MG63 (cell line): Measurements from ENCODE around the gene CEBPA. TPM values are rescaled to one million over a fixed set of nuclear protein-coding genes. Genes with fewer than 3 reads are reported as not detected.

Experiments
- DNase-seq: peaks from one replicate; pipeline ENCODE4 v3.0.0-alpha.2; 2020
- H3K27me3 ChIP-seq: fragments of 250-450 bp; sonication (Bioruptor Pico); 2 replicates; pipeline ENCODE4 v1.5.1; 2020; ENCODE audit warnings: mild to moderate bottlenecking, moderate library complexity
- H3K36me3 ChIP-seq: fragments of 250-450 bp; sonication (Bioruptor Pico); 2 replicates; pipeline ENCODE4 v1.5.1; 2020; ENCODE audit warnings: mild to moderate bottlenecking, moderate library complexity
- H3K4me3 ChIP-seq: fragments of 250-450 bp; sonication (Bioruptor Pico); 2 replicates; pipeline ENCODE4 v1.5.1; 2020; ENCODE audit warnings: mild to moderate bottlenecking, moderate library complexity
- H3K9me3 ChIP-seq: fragments of 250-450 bp; sonication (Bioruptor Pico); 2 replicates; pipeline ENCODE4 v1.5.1; 2020; ENCODE audit warnings: mild to moderate bottlenecking, moderate library complexity
- total RNA-seq: library from RNA; depleted of rRNA; stranded (reverse); fragments of >200 nt; shearing (Covaris generic); gene quantifications from 2 replicates; pipeline ENCODE4 v1.2.3, GENCODE V29; 2014; ENCODE audit warnings: low replicate concordance

The CEBPA gene
- total RNA-seq, 1 experiment from 2014 or later = 4.5 TPM

GRCh38 chr19:33273065-33273736 is 29.1 kb downstream of the CEBPA start:
- no peaks in the 10 kb centered on the region for H3K27me3 ChIP-seq
- H3K9me3 ChIP-seq = no peaks in the 10 kb centered on the region
- H3K36me3 ChIP-seq = no peaks in the 10 kb centered on the region
- H3K4me3 ChIP-seq = no peak overlapping the region
- no peak for DNase-seq

- no peaks in the 10 kb centered on the region for H3K36me3 ChIP-seq
- no peaks in the 10 kb centered on the region for H3K9me3 ChIP-seq
- H3K4me3 ChIP-seq = no peak overlapping the region
- DNase-seq = no peak
- H3K27me3 ChIP-seq = no peaks in the 10 kb centered on the region
Observed at GRCh38 chr19:33271246-33272021, 30.9 kb downstream of the CEBPA start.

- no peak overlapping the region for H3K4me3 ChIP-seq
- no peaks in the 10 kb centered on the region for H3K27me3 ChIP-seq
- no peaks in the 10 kb centered on the region for H3K9me3 ChIP-seq
- H3K36me3 ChIP-seq = no peaks in the 10 kb centered on the region
- DNase-seq = no peak
Observed at GRCh38 chr19:33270769-33271168, 31.6 kb downstream of the CEBPA start.

- no peak for DNase-seq
- no peak overlapping the region for H3K4me3 ChIP-seq
- H3K27me3 ChIP-seq = no peaks in the 10 kb centered on the region
- H3K9me3 ChIP-seq = no peaks in the 10 kb centered on the region
- H3K36me3 ChIP-seq = no peaks in the 10 kb centered on the region
Observed at GRCh38 chr19:33269016-33269415, 33.3 kb downstream of the CEBPA start.

GRCh38 chr19:33268162-33268991 is 34.0 kb downstream of the CEBPA start:
- Histone ChIP-seq H3K36me3 (no peaks in the 10 kb centered on the region), H3K27me3 (no peaks in the 10 kb centered on the region), H3K4me3 (no peak overlapping the region), H3K9me3 (no peaks in the 10 kb centered on the region)
- no peak for DNase-seq

- no peak for DNase-seq
- Histone ChIP-seq H3K9me3 (no peaks in the 10 kb centered on the region), H3K27me3 (no peaks in the 10 kb centered on the region), H3K4me3 (no peak overlapping the region), H3K36me3 (no peaks in the 10 kb centered on the region)
Observed at GRCh38 chr19:33267706-33268105, 34.6 kb downstream of the CEBPA start.

DNA sequence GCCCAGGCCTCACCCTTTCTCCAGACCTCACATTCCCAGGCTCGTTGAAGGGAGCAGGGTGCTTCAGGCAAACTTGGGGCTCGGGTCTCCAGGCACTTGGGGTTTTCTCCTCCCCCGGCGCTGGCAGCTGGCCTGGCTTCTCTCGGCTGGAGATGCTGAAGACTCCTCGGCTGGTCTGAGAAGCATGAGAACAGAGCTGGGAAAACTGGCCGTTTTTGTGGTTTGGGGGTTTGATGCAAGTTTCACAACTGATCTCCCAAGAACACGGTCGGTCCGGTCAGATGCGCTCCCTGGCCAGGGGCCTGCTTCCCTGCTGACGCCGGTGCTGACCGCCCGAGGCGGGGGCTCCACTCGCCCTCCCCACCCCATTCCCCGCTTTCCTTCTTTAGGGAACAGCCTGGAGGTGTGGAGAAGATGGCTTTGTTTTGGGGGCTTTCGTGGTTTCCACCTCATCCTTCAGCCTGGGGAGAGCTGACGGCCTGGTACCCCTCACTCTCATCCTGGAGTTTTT is 35.3 kb downstream of the CEBPA start:
- Histone ChIP-seq H3K9me3 (no peaks in the 10 kb centered on the region), H3K4me3 (no peak overlapping the region), H3K36me3 (no peaks in the 10 kb centered on the region), H3K27me3 (no peaks in the 10 kb centered on the region)
- no peak for DNase-seq

DNA sequence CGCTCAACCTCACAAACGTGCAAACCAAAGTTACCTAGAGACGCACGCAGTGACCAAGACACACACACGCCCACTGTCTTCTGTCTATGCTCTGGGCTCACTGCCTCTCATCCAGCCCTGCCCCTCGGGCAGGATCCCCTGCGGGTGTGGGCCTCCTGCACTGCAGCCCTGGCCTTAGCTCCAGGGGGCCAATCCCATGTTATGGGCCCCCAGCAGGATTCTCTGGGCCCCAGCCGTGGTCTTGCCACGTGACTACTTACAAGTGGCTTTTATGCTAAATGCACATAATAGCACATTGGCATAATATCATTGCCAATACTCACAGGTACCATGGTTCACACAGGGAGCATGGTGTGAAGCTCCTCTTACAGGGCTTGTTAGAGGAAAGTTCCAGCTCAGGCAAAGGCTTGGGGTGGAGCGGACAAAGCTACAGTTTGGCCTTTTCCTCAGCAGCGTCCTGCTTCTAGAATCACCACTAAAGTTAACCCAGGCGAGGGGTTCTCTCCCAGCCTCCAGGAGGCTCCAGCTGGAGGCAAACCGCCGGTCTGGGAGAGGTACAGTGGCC is 37.4 kb downstream of the CEBPA start:
- no peaks in the 10 kb centered on the region for H3K9me3 ChIP-seq
- no peak for DNase-seq
- no peak overlapping the region for H3K4me3 ChIP-seq
- H3K36me3 ChIP-seq = no peaks in the 10 kb centered on the region
- no peaks in the 10 kb centered on the region for H3K27me3 ChIP-seq

DNA sequence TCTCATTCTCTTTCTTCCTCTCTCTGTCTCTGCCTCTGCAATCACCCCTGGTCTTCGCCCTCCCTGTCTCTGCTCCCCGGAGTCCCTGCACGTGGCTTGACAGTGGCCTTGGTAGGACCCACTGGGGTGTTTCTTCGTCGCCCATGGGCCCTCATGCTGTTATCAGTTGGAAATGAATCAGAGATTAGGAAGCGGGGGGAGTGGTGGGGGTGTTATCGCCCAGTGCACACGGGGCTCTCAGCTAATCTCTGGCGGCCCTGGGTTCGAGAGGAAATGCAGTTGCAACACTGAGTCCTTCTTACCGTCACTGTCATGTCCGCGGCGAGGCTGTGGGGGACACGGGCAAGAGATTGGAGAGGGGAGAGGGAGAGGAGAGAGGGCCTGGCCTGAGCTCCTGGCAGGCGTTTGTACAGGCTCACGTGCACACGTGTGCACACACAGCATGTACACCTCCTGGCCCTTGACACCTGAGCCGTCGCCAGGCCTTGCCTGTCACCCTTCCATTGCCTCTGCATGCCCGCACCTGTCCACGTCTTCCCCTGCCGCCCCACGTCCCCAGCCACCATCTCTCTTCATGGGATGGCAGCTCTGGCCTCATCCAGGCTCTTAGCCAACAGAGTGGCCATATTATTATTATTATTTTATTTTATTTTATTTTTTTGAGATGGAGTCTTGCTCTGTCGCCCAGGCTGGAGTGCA is 38.9 kb downstream of the CEBPA start:
- no peak for DNase-seq

GRCh38 chr19:33261511-33262189 is 40.7 kb downstream of the CEBPA start:
- H3K27me3 ChIP-seq = no peaks in the 10 kb centered on the region
- DNase-seq = no peak
- no peaks in the 10 kb centered on the region for H3K9me3 ChIP-seq
- H3K36me3 ChIP-seq = no peaks in the 10 kb centered on the region
- H3K4me3 ChIP-seq = no peak overlapping the region

More for the DNA sequence above, 38.9 kb downstream of the CEBPA start:
- Histone ChIP-seq H3K9me3 (no peaks in the 10 kb centered on the region), H3K27me3 (no peaks in the 10 kb centered on the region), H3K36me3 (no peaks in the 10 kb centered on the region), H3K4me3 (no peak overlapping the region)

DNA sequence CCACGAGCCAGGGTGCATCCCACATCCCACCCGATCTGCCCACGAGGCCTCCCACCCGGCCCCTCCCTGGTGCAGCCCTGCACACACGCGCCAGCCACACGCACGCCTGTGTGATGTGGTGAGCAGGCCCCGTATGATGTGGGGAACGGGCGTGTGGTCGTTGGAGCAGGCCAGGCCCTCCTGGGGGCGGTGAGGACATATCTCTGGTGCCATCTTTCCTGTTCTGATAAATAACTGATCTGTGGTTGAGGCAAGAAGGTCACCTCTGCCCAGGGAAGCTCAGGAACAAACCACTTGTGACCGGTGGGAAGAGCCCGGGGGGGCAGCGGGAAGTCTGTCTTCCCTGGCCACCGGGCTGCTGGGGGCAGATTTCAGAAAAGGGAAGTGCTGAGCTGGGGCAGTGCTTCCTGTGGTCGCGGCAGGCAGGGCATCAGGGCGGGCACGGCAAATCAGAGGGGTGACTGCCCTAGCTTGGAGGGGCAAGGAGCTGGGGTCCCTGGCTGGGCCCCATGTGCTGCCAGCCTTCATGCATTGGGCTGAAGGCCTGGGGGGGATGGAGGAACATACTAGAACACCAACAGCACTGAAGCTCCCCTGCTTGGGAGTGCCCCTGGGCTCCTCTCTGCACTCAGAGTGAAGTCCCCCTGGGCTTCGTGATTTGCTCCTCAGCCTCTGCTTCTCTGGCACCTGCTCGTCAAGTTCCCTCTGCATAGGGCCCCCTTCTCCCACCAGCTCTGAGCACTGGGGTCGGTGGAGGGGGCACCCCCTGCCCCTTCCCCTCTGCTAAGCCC is 41.5 kb downstream of the CEBPA start:
- Histone ChIP-seq H3K4me3 (no peak overlapping the region), H3K36me3 (no peaks in the 10 kb centered on the region), H3K27me3 (no peaks in the 10 kb centered on the region), H3K9me3 (no peaks in the 10 kb centered on the region)
- DNase-seq = no peak

GRCh38 chr19:33259539-33259938 is 42.8 kb downstream of the CEBPA start:
- Histone ChIP-seq H3K27me3 (no peaks in the 10 kb centered on the region), H3K9me3 (no peaks in the 10 kb centered on the region), H3K36me3 (no peaks in the 10 kb centered on the region), H3K4me3 (no peak overlapping the region)
- no peak for DNase-seq

DNA sequence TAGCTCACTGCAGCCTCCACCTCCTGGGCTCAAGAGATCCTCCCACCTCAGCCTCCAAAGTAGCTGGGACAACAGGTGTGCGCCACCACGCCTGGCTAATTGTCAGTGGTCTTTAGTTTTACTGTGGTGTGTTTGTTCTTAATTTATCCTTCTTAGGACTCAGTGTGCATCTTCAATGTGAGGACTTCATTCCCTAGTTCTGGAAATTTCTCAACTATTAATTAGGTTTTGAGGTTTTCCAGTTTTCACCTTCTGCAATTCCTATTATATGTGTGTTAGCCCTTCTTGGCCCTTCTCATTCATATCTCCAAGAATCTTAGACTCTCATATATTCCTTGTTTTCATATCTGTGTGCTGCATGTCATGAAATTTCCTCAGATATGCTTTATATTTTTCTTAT is 44.5 kb downstream of the CEBPA start:
- H3K9me3 ChIP-seq = no peaks in the 10 kb centered on the region
- H3K27me3 ChIP-seq = no peaks in the 10 kb centered on the region
- no peaks in the 10 kb centered on the region for H3K36me3 ChIP-seq
- DNase-seq = no peak
- H3K4me3 ChIP-seq = no peak overlapping the region

DNA sequence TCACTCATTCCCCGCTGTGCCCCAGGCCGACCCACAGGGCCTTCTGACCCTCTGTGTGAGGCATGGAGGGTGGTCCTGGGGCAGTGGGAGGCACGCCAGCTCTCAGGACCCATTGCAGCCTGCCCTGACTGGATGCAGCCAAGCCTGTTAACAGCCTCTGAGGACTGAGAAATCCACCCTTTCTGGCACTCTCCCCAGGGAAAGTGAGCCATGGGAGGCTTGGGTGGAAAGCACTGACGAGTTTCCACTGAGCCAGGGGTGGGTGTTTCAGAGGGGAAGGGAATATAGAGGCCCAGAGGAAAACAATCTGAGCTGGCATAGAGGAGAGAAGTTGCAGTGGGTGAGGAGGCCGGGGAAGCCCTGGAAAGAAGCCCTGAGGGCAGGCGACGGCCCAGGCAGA is 46.1 kb downstream of the CEBPA start:
- Histone ChIP-seq H3K27me3 (no peaks in the 10 kb centered on the region), H3K36me3 (no peaks in the 10 kb centered on the region), H3K4me3 (no peak overlapping the region), H3K9me3 (no peaks in the 10 kb centered on the region)
- DNase-seq = no peak

DNA sequence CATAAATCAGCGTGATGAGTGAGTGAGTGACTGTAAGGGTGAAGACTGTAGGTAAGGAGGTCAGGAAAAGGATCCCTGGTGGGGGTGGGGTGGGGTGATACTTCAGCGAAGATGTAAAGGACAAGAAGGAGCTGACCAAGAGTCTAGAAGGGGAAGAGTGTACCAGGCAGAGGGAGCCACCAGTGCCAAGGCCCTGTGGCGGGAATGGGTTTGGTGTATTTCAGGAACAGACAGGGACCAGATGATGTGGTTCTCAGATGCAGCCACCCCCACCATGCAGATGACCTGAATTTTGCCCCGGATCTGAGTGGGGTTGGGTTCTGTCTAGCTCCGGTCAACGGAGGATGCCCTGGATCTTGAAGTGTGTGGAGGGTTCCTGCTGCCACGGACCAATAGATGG is 46.6 kb downstream of the CEBPA start:
- Histone ChIP-seq H3K36me3 (no peaks in the 10 kb centered on the region), H3K4me3 (no peak overlapping the region), H3K27me3 (no peaks in the 10 kb centered on the region), H3K9me3 (no peaks in the 10 kb centered on the region)
- DNase-seq = no peak
